Astrocyte (in vitro differentiated cells and primary cell): Measurements from ENCODE around the gene SAE1. TPM values are rescaled to one million over a fixed set of nuclear protein-coding genes. Genes with fewer than 3 reads are reported as not detected.

Experiments
- DNase-seq: peaks from one replicate; pipeline ENCODE4 v3.0.0-alpha.2; 2010; ENCODE audit warnings: low read depth
- FAIRE-seq: peaks from 2 replicates; lab custom pipeline; 2011; peaks lifted over from hg19 to GRCh38; lab: Jason Lieb, UNC
- H2AFZ ChIP-seq: 2 replicates; pipeline ENCODE4 v1.6.0; 2012; ENCODE audit warnings: low read depth, low read length, inconsistent platforms
- H3K27ac ChIP-seq: 2 replicates; pipeline ENCODE4 v1.5.1; 2011; ENCODE audit warnings: low read depth, low read length, inconsistent platforms
- H3K27me3 ChIP-seq: 2 replicates; pipeline ENCODE4 v1.6.0; 2011; ENCODE audit warnings: low read length, inconsistent platforms; ENCODE audit not compliant: insufficient read depth
- H3K36me3 ChIP-seq: 2 replicates; pipeline ENCODE4 v1.5.1; 2011; ENCODE audit warnings: low read length, inconsistent platforms; ENCODE audit not compliant: insufficient read depth
- H3K4me1 ChIP-seq: 2 replicates; pipeline ENCODE4 v1.5.1; 2011; ENCODE audit warnings: low read length, inconsistent platforms; ENCODE audit not compliant: insufficient read depth
- H3K4me2 ChIP-seq: 2 replicates; pipeline ENCODE4 v1.6.0; 2012; ENCODE audit warnings: low read length, inconsistent platforms
- H3K4me3 ChIP-seq: 2 replicates; pipeline ENCODE4 v1.5.1; 2011; ENCODE audit warnings: low read depth, mild to moderate bottlenecking, low read length, inconsistent platforms; ENCODE audit not compliant: insufficient read depth
- H3K79me2 ChIP-seq: 2 replicates; pipeline ENCODE4 v1.6.0; 2012; ENCODE audit warnings: mild to moderate bottlenecking, low read length, inconsistent platforms; ENCODE audit not compliant: insufficient read depth
- H3K9ac ChIP-seq: 2 replicates; pipeline ENCODE4 v1.6.0; 2012; ENCODE audit warnings: mild to moderate bottlenecking, low read length, inconsistent platforms
- H3K9me3 ChIP-seq: 2 replicates; pipeline ENCODE4 v1.5.1; 2012; ENCODE audit warnings: low read depth, mild to moderate bottlenecking, low read length, inconsistent platforms; ENCODE audit not compliant: insufficient read depth
- H4K20me1 ChIP-seq: 2 replicates; pipeline ENCODE4 v1.6.0; 2012; ENCODE audit warnings: low read length, inconsistent platforms; ENCODE audit not compliant: insufficient read depth
- H3K27ac Mint-ChIP-seq: one replicate; pipeline ENCODE4 v1.8.0; 2021; ENCODE audit warnings: mild to moderate bottlenecking, mixed read lengths; ENCODE audit not compliant: unreplicated experiment
- H3K27me3 Mint-ChIP-seq: one replicate; pipeline ENCODE4 v1.8.0; 2021; ENCODE audit warnings: low read depth, mixed read lengths; ENCODE audit not compliant: unreplicated experiment
- H3K36me3 Mint-ChIP-seq: one replicate; pipeline ENCODE4 v1.8.0; 2021; ENCODE audit warnings: low read depth, mixed read lengths; ENCODE audit not compliant: unreplicated experiment
- H3K4me1 Mint-ChIP-seq: one replicate; pipeline ENCODE4 v1.8.0; 2021; ENCODE audit warnings: low read depth, mixed read lengths; ENCODE audit not compliant: unreplicated experiment
- H3K4me3 Mint-ChIP-seq: one replicate; pipeline ENCODE4 v1.8.0; 2021; ENCODE audit warnings: mild to moderate bottlenecking, moderate library complexity, mixed read lengths; ENCODE audit not compliant: unreplicated experiment
- H3K9me3 Mint-ChIP-seq: one replicate; pipeline ENCODE4 v1.8.0; 2021; ENCODE audit warnings: mild to moderate bottlenecking, mixed read lengths; ENCODE audit not compliant: unreplicated experiment
- EZH2 ChIP-seq: IDR thresholded peaks from 2 replicates; pipeline ENCODE4 v1.6.1; 2012; ENCODE audit warnings: mild to moderate bottlenecking, low read length, inconsistent platforms; ENCODE audit not compliant: insufficient read depth
- total RNA-seq: library from RNA; stranded (reverse); gene quantifications from 2 replicates; pipeline ENCODE4 v1.2.1, GENCODE V29; 2021
- TF ChIP-seq, protein P1 (sequence below): IDR thresholded peaks from 2 replicates; pipeline ENCODE4 v1.5.1; 2011; ENCODE audit warnings: low read depth, mild to moderate bottlenecking, inconsistent platforms, low read length, moderate library complexity; ENCODE audit not compliant: insufficient read depth

The SAE1 gene
- total RNA-seq, 1 donor from 2014 or later = 133 TPM

DNA sequence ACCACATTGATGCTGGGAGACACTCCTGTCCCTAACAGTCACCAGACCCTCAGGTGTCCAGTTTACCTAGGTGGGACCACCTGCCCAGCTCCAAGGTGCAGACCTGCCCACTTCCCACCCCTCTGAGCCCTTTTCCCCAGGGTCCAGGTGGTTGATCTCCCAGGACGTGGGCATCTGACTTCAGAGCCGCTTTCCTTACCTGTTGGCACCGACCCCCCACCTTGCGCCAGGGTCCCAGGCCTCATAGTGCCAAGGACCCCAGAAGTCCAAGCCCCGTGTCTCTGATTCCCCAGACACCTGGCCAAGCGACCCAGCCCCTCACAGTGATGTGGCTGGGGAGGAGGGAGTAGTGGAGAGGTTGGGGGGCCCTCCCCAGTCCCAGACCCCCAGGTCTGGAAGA, 109.9 kb downstream of the SAE1 start:
- H3K4me1 Mint-ChIP-seq = peaks cover 12% of the 10 kb centered on the region
- no peaks in the 10 kb centered on the region for H3K79me2 ChIP-seq
- H3K27me3 Mint-ChIP-seq = no peaks in the 10 kb centered on the region
- DNase-seq (no peak), FAIRE-seq (no peak)
- no peaks in the 10 kb centered on the region for H4K20me1 ChIP-seq
- no peaks in the 10 kb centered on the region for H3K27me3 ChIP-seq
- peak overlapping the region; percentile 11 for H3K27ac Mint-ChIP-seq
- no peak overlapping the region for H3K4me3 ChIP-seq
- no peak overlapping the region for H2AFZ ChIP-seq
- no peak overlapping the region for H3K27ac ChIP-seq
- peaks cover 1% of the 10 kb centered on the region for H3K36me3 Mint-ChIP-seq
- no peaks in the 10 kb centered on the region for H3K9me3 ChIP-seq
- H3K4me1 ChIP-seq = peaks cover 31% of the 10 kb centered on the region
- peak overlapping the region; percentile 28 for H3K9ac ChIP-seq
- no peaks in the 10 kb centered on the region for H3K36me3 ChIP-seq
- peak overlapping the region; percentile 58 for H3K4me3 Mint-ChIP-seq
- no peaks in the 10 kb centered on the region for H3K9me3 Mint-ChIP-seq
- H3K4me2 ChIP-seq = peak overlapping the region; percentile 80
- TF ChIP-seq EZH2 = no peak
- TF ChIP-seq, protein P1, sequence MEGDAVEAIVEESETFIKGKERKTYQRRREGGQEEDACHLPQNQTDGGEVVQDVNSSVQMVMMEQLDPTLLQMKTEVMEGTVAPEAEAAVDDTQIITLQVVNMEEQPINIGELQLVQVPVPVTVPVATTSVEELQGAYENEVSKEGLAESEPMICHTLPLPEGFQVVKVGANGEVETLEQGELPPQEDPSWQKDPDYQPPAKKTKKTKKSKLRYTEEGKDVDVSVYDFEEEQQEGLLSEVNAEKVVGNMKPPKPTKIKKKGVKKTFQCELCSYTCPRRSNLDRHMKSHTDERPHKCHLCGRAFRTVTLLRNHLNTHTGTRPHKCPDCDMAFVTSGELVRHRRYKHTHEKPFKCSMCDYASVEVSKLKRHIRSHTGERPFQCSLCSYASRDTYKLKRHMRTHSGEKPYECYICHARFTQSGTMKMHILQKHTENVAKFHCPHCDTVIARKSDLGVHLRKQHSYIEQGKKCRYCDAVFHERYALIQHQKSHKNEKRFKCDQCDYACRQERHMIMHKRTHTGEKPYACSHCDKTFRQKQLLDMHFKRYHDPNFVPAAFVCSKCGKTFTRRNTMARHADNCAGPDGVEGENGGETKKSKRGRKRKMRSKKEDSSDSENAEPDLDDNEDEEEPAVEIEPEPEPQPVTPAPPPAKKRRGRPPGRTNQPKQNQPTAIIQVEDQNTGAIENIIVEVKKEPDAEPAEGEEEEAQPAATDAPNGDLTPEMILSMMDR = no peak

DNA sequence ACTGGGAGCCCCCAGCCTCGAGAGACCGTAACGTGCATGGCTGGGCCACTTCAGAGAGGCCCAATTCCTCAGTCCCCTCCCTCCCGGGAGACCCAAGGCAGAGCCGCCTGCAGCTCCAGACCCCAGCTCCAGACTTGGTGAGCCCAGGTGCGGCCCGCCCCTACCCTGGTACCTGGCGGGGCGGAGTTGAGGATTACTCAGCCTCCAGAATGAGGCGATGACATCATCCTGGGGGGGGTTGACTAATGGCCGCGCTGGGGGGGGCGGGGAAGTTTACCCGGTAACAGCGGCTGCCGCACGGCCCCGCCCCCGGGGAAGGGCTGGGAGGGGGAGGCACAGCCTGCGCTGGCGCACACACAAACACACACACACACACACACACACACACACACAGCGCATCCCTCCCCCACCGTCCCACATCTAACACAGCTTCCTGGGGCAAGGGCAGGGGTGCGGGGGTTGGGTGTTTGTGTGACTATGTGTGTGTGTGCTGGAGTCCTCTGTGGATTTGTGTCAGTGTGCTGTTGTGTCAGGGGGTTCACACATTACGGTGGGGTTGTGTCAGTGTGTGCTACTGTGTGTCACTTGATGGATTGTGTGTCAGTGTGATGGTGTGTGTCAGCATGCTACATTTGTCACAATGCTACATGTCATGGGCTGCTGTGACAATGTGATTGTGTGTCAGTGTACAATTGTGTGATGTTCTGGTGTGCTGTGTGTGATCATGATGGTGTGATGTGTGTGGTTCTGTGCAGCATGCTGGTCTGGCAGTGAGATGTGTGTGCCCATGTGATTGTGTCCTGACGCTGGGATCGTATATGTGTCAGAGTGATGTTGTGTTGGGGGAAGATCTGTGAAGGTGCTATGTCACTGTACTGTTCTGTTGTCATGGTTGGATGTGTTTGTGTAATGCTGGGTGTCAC, 110.6 kb downstream of the SAE1 start:
- DNase-seq (peak; percentile 57), FAIRE-seq (no peak)
- Mint-ChIP-seq H3K27me3 (no peaks in the 10 kb centered on the region), H3K36me3 (peaks cover 1% of the 10 kb centered on the region), H3K27ac (no peak overlapping the region), H3K4me1 (peaks cover 12% of the 10 kb centered on the region), H3K4me3 (no peak overlapping the region), H3K9me3 (no peaks in the 10 kb centered on the region)
- TF ChIP-seq, protein P1 = no peak
- TF ChIP-seq EZH2 = no peak
- Histone ChIP-seq H3K9me3 (no peaks in the 10 kb centered on the region), H3K4me3 (no peak overlapping the region), H3K27me3 (no peaks in the 10 kb centered on the region), H3K4me1 (peaks cover 31% of the 10 kb centered on the region), H3K79me2 (no peaks in the 10 kb centered on the region), H3K36me3 (no peaks in the 10 kb centered on the region), H3K9ac (peak overlapping the region; percentile 33), H2AFZ (no peak overlapping the region), H3K4me2 (peak overlapping the region; percentile 80), H3K27ac (no peak overlapping the region), H4K20me1 (no peaks in the 10 kb centered on the region)
